Gastrocnemius medialis (tissue), 4 donors: Measurements from ENCODE around the gene DGKG.

Source experiments
- POLR2A ChIP-seq, 2 donors: fragments of 450-650 bp; IDR thresholded peaks; one replicate each; pipeline ENCODE4 v1.6.1; 2017; ENCODE audit warnings: antibody characterized with exemption in 2 of 2, mild to moderate bottlenecking in 2 of 2, moderate library complexity in 2 of 2
- TF ChIP-seq, protein P1 (sequence below), 5 experiments: fragments of 450-650 bp in 3 of 5; fragments of 200-600 bp in 2 of 5; sonication (generic) in 2 of 5; IDR thresholded peaks in 4 of 5; conservative IDR thresholded peaks in 1 of 5; 1 replicate in 4 of 5; 2 replicates in 1 of 5; pipeline ENCODE4 v1.5.1; 2016 to 2019; ENCODE audit warnings: antibody characterized with exemption in 5 of 5, mild to moderate bottlenecking in 3 of 5, moderate library complexity in 3 of 5

DNA sequence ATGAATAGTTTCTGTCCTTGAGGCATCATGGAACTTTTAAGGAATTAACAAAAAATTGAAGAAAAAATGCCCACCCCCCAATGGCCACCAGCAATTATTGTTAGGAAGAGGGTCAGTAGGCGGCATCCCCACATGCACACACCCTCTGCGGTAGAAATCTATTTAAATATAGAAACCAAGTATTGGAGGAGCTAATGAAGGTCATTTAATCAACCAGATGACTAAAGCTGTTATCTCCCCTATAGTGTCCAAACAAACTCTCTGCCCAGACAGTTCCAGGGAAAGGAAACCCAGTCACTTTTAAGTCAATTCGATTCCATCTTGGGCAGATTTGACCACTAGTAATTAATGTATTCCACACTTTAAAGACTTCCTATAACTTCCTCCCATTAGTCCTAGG is 47.1 kb downstream of the DGKG start:
- TF ChIP-seq, protein P1, sequence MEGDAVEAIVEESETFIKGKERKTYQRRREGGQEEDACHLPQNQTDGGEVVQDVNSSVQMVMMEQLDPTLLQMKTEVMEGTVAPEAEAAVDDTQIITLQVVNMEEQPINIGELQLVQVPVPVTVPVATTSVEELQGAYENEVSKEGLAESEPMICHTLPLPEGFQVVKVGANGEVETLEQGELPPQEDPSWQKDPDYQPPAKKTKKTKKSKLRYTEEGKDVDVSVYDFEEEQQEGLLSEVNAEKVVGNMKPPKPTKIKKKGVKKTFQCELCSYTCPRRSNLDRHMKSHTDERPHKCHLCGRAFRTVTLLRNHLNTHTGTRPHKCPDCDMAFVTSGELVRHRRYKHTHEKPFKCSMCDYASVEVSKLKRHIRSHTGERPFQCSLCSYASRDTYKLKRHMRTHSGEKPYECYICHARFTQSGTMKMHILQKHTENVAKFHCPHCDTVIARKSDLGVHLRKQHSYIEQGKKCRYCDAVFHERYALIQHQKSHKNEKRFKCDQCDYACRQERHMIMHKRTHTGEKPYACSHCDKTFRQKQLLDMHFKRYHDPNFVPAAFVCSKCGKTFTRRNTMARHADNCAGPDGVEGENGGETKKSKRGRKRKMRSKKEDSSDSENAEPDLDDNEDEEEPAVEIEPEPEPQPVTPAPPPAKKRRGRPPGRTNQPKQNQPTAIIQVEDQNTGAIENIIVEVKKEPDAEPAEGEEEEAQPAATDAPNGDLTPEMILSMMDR (IDR thresholded peaks at IDR 0.05 in 4 of 5, conservative IDR thresholded peaks at IDR 0.05 in 1 of 5) = no peak
- no peak for TF ChIP-seq POLR2A (IDR thresholded peaks at IDR 0.05)
